Measurements from ENCODE around the gene POLN.
"Not testable (repeated sequence)": the region's sequence is repeated elsewhere in the genome, so short reads cannot be mapped to it uniquely, and the experiment has no call there.

Gene POLN

GRCh38 chr4:2218436-2218835 is 23.5 kb downstream of the POLN start:
- TF ChIP-seq, protein P1, sequence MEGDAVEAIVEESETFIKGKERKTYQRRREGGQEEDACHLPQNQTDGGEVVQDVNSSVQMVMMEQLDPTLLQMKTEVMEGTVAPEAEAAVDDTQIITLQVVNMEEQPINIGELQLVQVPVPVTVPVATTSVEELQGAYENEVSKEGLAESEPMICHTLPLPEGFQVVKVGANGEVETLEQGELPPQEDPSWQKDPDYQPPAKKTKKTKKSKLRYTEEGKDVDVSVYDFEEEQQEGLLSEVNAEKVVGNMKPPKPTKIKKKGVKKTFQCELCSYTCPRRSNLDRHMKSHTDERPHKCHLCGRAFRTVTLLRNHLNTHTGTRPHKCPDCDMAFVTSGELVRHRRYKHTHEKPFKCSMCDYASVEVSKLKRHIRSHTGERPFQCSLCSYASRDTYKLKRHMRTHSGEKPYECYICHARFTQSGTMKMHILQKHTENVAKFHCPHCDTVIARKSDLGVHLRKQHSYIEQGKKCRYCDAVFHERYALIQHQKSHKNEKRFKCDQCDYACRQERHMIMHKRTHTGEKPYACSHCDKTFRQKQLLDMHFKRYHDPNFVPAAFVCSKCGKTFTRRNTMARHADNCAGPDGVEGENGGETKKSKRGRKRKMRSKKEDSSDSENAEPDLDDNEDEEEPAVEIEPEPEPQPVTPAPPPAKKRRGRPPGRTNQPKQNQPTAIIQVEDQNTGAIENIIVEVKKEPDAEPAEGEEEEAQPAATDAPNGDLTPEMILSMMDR (IDR thresholded peaks at IDR 0.05; ENCODE audit: extremely low read depth, missing control alignments), result no peak

GRCh38 chr4:2217726-2218125 is 24.2 kb downstream of the POLN start:
- TF ChIP-seq, protein P1 (IDR thresholded peaks at IDR 0.05; ENCODE audit: extremely low read depth, missing control alignments), result no peak
- no peak for DNase-seq (ENCODE audit: low spot score)

More at GRCh38 chr4:2218436-2218835, 23.5 kb downstream of the POLN start:
- no peak for DNase-seq (ENCODE audit: low spot score)

DNA sequence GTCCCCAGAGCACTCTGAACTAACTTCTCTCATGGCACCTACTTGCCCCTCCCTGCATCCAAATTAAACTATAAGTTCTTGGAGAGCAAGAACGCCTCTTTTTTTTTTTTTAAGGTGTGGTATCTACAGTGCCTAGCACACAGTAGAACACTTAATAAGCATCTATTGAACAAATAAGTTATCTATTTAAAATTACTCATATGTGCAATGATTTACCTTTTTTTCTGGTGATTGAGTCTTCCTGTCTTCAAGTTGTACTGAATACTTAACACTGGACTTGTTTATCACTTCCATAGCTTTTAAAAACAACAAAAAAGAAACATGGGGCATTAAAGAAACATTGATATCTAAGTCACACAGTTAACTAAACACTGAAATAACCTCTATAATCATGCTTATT is 29.1 kb downstream of the POLN start:
- DNase-seq (ENCODE audit: low spot score), result no peak
- TF ChIP-seq, protein P1 (IDR thresholded peaks at IDR 0.05; ENCODE audit: extremely low read depth, missing control alignments), result no peak

- not testable (repeated sequence) for DNase-seq (ENCODE audit: low spot score)
These were observed 39.1 kb downstream of the POLN start for GRCh38 chr4:2202789-2203188.

GRCh38 chr4:2194496-2194895 is 47.4 kb downstream of the POLN start:
- TF ChIP-seq, protein P1 (IDR thresholded peaks at IDR 0.05; ENCODE audit: extremely low read depth, missing control alignments), result no peak
- no peak for DNase-seq (ENCODE audit: low spot score)

- no peak for DNase-seq (ENCODE audit: low spot score)
- TF ChIP-seq, protein P1 (IDR thresholded peaks at IDR 0.05; ENCODE audit: extremely low read depth, missing control alignments), result no peak
These were observed 48.6 kb downstream of the POLN start for GRCh38 chr4:2193326-2193725.

DNA sequence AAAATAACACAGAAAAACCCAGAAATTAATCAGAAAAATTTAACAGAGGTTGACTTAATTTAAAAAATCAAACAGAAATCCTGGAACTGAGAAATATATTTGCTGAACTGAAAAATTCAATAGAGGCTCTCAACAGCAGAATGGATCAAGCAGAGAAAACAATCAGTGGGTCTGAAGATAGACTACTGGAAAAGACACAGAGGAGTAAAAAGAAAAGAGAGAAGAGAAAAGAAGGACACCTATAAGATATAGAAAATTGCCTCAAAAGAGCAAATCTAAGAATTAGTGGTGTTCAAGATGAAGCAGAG is 55.1 kb downstream of the POLN start:
- TF ChIP-seq, protein P1 (IDR thresholded peaks at IDR 0.05; ENCODE audit: extremely low read depth, missing control alignments), result no peak

GRCh38 chr4:2186133-2186864 is 55.6 kb downstream of the POLN start:
- DNase-seq (ENCODE audit: low spot score), result no peak
- TF ChIP-seq, protein P1 (IDR thresholded peaks at IDR 0.05; ENCODE audit: extremely low read depth, missing control alignments), result no peak

More for the DNA sequence above, 55.1 kb downstream of the POLN start:
- no peak for DNase-seq (ENCODE audit: low spot score)
